ENCODE data around the gene NEU2.

- TF ChIP-seq NBN (IDR thresholded peaks at IDR 0.05; ENCODE audit: low read depth) (no peak), HIVEP1 (CRISPR knock-in tag; IDR thresholded peaks at IDR 0.05) (no peak), SOX6 (IDR thresholded peaks at IDR 0.05) (no peak)
These were observed 21.7 kb downstream of the NEU2 start for GRCh38 chr2:233053928-233054784.
